Fibroblast of upper back skin (primary cell): ENCODE measurements around the gene AMTN.

Experiments used
- DNase-seq: peaks from one replicate; pipeline ENCODE4 v3.0.0-alpha.2; 2013

The AMTN gene

GRCh38 chr4:70564033-70564432 lies 45.7 kb downstream of the AMTN start:
- DNase-seq: no peak

DNA sequence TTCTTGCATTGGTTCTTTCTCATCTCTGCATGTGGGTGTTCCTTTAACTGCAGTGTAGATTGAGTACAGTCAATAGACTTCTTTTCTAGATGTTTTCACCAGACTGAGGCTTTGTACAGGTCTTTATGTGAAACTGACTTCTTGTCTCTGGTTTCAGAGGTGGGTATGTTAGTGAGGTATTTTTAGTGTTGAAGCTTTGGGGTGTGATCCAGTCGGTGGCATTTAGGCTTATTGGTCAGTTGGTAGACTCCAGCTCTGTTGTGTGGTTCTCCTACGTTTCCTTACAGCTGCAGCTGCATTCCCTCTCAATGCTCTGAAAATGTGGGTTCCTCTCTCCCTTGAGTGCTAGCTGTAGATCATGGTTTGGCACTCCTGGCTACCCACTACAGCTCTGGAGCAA lies 52.4 kb downstream of the AMTN start:
- no peak for DNase-seq

DNA sequence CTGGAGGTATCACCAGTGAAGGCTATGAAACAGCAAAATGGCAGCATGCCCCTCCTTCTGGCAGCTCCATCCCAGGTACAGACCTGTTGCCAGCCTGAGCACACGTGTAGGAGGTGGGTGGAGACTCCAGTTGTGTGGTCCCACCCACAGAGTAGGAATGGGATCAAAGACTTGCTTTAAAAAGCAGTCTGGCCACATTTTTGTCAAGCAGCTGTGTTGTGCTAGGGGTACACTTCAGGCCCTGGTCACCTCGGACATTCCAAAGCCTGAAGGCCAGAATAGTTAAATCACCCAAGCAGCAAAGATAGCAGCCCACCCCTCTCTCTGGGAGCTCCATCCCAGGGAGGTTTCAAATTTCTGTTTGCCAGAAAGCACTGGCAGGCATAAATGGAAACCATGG lies 53.4 kb downstream of the AMTN start:
- no peak for DNase-seq

GRCh38 chr4:70575964-70576363 lies 57.6 kb downstream of the AMTN start:
- DNase-seq: no peak

- DNase-seq: no peak
Measured at GRCh38 chr4:70577220-70577927, 59.0 kb downstream of the AMTN start.

DNA sequence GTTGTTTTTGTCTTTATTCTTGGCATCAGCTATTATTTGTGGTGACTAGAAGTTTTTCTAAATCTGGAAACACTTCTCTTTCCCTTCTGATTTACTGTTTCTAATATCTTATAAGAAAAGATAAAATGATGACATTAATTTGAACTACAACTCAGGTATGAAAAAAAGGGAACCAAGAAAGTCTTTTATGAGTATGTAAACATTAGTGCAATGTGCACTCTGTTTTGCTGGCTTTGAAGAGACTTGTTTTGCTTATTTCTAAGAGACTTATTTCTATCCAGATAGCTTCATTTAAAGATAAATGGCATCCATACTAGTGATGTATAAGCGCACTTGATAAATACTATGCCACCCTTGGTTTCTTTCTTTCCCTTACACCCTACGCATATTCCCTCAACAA lies 63.6 kb downstream of the AMTN start:
- no peak for DNase-seq
